GM13976 (cell line): Measurements from ENCODE around the gene SLC9A9.

Experiments used
- DNase-seq: peaks from one replicate; pipeline ENCODE4 v3.0.0; 2012; ENCODE audit warnings: low spot score
- in situ Hi-C: fragments of 300-500 bp; cut with MboI; formaldehyde crosslinking; loops from one replicate; pipeline ENCODE4 v1.12.0; 2022; ENCODE audit warnings: low sequenced_read_pairs, mixed read lengths, inconsistent platforms; ENCODE audit not compliant: unreplicated experiment
- TF ChIP-seq, protein P1 (sequence below): IDR thresholded peaks from 2 replicates; pipeline ENCODE4 v1.5.1; 2012; ENCODE audit warnings: borderline replicate concordance, mild to moderate bottlenecking; ENCODE audit not compliant: insufficient read depth; ENCODE audit errors: extremely low read depth, missing control alignments, control extremely low read depth

SLC9A9 gene

DNA sequence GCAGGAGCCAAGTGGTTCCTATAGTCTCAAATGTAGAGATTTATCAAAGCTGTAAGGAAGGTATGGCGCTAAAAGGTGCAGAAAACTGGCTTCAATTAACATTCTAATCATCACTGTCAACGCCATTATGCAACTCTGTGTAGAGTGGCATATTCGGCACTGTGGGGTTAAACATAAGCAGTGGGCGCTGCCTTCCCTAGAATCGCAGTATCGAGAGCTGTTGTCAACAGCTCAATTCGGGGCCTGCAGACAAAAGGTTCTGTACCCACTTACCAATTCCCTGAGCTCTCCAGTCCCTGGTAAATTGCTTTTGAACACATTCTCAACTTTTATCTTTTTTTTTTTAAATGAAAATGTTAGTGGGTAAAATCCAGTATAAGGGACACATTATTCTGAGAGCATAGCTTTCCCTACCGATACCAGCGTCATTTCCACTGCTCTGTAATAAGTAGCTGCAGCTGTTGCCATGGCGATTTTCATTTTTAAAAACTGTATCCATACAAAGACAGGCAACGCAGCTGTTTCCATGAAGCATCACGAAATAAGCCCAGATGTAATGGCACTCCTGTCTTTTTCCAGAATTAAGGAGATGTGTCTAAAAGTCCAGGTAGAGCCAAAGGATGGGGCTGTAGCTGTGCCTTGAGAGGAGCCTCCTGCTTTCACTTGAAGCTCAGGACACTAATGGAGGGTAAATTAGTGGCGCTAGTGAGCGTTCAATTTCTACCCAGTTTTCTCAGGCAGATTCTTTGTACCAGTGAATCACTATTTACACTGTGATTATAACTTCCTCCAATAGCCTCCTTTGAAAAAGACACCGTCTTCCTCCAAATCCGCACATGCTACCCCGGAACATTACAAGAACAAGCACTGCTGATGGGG is 250.3 kb downstream of the SLC9A9 start:
- in situ Hi-C loops: no loop called here

DNA sequence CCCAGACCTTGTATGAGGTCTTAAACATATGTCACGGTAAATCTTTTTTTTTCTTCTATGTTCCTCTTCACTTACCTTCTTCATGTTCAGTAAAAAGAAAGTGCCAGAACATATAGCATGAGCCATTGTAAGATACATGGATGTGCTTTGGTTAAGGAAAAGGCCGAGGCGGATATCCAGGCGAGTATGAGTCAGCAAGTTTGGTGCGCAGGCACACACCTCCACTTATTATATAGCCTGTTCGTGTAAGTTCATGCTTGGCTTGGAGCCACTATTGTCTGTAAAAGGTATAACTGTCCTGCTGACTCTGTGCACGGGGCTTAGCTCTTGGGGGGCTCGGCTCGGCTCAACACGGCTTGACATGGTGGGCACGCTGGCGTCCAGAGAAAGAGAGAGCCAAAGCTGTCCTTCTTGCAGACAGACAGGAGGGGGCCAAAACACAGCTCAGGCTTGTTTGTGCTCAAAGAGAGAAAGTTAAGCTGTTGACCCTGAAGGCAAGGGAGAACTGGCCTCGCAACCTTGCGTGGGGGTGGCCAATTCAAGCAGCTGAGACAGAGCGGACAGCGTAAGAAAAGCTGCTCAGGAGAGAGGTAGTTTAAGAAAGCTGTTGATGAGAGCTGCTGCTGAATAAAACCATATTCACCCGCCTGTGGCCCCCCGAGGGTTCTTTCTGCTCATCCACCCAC is 251.2 kb downstream of the SLC9A9 start:
- TF ChIP-seq, protein P1, sequence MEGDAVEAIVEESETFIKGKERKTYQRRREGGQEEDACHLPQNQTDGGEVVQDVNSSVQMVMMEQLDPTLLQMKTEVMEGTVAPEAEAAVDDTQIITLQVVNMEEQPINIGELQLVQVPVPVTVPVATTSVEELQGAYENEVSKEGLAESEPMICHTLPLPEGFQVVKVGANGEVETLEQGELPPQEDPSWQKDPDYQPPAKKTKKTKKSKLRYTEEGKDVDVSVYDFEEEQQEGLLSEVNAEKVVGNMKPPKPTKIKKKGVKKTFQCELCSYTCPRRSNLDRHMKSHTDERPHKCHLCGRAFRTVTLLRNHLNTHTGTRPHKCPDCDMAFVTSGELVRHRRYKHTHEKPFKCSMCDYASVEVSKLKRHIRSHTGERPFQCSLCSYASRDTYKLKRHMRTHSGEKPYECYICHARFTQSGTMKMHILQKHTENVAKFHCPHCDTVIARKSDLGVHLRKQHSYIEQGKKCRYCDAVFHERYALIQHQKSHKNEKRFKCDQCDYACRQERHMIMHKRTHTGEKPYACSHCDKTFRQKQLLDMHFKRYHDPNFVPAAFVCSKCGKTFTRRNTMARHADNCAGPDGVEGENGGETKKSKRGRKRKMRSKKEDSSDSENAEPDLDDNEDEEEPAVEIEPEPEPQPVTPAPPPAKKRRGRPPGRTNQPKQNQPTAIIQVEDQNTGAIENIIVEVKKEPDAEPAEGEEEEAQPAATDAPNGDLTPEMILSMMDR: no peak
- no peak for DNase-seq
- in situ Hi-C loops: no loop called here

More for the DNA sequence above, 250.3 kb downstream of the SLC9A9 start:
- no peak for DNase-seq
- TF ChIP-seq, protein P1: no peak

DNA sequence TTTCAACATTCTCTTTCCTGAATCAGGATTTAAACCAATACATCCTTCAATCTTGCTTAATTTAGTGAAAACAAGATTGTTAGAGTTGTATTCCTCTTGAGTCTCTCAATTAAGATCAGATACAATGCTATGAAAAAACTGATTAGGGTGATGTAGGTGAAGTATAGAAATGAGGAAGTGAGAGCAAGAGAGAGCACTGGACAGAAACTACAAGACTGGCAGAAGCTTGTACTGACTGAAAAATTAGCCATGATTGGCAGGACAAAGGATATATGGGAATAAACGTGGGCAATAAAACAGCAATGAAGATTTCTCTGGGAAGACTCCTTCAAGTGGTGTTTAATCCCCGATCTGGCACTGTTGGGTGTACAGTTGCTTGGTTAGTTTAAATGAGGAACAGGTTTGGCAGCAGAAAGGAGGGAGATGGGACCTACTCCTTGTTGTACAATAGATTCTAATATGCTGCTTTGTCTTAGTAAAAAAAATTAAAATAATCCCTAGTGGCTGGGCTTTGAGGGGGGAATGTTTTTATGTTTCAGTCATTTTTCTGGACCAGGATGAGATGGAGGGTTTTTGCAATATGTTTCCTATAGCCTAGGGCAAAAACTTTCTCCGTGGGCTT is 252.7 kb downstream of the SLC9A9 start:
- DNase-seq: peak; percentile 47
- in situ Hi-C loops: no loop called here
- TF ChIP-seq, protein P1: no peak

DNA sequence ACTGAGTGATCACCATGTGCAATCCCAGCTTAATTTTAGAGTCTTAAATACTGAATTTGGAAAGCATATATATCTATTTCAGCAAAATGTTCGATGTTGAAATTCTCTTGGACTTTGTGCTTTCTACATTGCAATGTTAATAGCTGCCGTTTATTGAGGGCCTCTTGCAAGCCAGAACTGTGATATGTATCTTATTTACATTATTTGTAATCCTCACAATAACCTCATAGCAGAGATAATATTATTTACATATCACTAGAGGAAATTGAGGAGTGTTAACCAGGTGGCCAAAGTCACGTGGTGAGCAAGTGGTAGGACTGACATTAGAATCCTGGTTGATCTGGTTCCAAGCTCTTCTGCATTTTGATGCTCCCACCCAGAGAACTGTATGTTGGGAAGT is 254.1 kb downstream of the SLC9A9 start:
- TF ChIP-seq, protein P1: no peak
- in situ Hi-C loops: no loop called here
- no peak for DNase-seq

DNA sequence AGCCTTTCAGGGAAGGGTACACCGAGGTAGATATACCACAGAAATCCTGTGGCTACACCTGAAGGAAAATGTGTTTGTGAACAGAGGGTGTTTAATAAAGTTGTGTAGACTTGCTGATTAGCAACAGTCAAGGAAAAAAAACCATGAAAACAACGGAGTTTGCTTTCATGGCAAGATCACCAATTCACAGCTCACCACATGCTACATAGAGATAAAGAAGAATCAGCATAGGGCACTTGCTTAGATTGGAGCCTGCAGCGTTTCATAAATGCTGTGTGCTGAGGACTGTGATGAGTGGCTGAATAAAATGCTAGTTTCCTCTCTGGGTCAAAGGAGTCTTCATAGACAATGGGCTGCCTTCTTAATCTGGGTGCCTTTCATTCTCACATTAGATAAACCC is 257.6 kb downstream of the SLC9A9 start:
- TF ChIP-seq, protein P1: no peak
- no peak for DNase-seq
- in situ Hi-C loops: no loop called here

DNA sequence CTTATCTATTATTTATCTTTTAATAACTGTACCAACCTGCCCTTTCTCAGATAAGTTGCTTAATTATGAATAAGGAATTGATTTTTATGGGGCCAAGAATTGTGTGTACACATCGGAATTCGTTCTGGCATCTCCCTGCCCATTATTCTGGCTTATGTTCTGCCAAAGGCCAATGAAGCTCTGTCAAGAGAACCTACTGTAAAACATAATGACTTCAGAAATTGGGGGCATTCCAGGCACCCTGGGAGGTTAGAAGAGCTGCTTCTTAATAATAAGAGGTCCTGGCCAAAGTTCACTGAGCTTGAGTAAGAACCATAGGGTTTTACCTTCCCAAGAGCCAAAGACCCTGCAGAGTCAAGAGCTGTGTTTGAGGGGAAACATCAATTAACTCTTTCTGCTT is 261.7 kb downstream of the SLC9A9 start:
- in situ Hi-C loops: no loop called here
- TF ChIP-seq, protein P1: no peak
- DNase-seq: no peak
